Adipocyte (in vitro differentiated cells): ENCODE measurements around the gene SNRK.

Experiments used
- DNase-seq: peaks from one replicate; pipeline ENCODE4 v3.0.0-alpha.2; 2015; ENCODE audit warnings: low read depth
- H3K27me3 ChIP-seq: replicated peaks from 2 replicates; pipeline ENCODE4 v1.7.0; 2013; ENCODE audit warnings: mild to moderate bottlenecking, low read length, moderate library complexity; ENCODE audit not compliant: control insufficient read depth, insufficient read depth
- H3K36me3 ChIP-seq: 2 replicates; pipeline ENCODE4 v1.7.0; 2013; ENCODE audit warnings: low read length, mild to moderate bottlenecking, moderate library complexity; ENCODE audit not compliant: control insufficient read depth, insufficient read depth, severe bottlenecking
- H3K4me1 ChIP-seq: 2 replicates; pipeline ENCODE4 v1.7.0; 2013; ENCODE audit warnings: mild to moderate bottlenecking, low read length, moderate library complexity; ENCODE audit not compliant: control insufficient read depth, insufficient read depth
- H3K4me3 ChIP-seq: 2 replicates; pipeline ENCODE4 v1.7.0; 2013; ENCODE audit warnings: mild to moderate bottlenecking, low read length, moderate library complexity
- H3K9ac ChIP-seq: 2 replicates; pipeline ENCODE4 v1.7.0; 2013; ENCODE audit warnings: mild to moderate bottlenecking, low read length, moderate library complexity
- H3K9me3 ChIP-seq: 2 replicates; pipeline ENCODE4 v1.7.0; 2013; ENCODE audit warnings: mild to moderate bottlenecking, low read length, moderate library complexity; ENCODE audit not compliant: control insufficient read depth

The SNRK gene, protein sequence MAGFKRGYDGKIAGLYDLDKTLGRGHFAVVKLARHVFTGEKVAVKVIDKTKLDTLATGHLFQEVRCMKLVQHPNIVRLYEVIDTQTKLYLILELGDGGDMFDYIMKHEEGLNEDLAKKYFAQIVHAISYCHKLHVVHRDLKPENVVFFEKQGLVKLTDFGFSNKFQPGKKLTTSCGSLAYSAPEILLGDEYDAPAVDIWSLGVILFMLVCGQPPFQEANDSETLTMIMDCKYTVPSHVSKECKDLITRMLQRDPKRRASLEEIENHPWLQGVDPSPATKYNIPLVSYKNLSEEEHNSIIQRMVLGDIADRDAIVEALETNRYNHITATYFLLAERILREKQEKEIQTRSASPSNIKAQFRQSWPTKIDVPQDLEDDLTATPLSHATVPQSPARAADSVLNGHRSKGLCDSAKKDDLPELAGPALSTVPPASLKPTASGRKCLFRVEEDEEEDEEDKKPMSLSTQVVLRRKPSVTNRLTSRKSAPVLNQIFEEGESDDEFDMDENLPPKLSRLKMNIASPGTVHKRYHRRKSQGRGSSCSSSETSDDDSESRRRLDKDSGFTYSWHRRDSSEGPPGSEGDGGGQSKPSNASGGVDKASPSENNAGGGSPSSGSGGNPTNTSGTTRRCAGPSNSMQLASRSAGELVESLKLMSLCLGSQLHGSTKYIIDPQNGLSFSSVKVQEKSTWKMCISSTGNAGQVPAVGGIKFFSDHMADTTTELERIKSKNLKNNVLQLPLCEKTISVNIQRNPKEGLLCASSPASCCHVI

DNA sequence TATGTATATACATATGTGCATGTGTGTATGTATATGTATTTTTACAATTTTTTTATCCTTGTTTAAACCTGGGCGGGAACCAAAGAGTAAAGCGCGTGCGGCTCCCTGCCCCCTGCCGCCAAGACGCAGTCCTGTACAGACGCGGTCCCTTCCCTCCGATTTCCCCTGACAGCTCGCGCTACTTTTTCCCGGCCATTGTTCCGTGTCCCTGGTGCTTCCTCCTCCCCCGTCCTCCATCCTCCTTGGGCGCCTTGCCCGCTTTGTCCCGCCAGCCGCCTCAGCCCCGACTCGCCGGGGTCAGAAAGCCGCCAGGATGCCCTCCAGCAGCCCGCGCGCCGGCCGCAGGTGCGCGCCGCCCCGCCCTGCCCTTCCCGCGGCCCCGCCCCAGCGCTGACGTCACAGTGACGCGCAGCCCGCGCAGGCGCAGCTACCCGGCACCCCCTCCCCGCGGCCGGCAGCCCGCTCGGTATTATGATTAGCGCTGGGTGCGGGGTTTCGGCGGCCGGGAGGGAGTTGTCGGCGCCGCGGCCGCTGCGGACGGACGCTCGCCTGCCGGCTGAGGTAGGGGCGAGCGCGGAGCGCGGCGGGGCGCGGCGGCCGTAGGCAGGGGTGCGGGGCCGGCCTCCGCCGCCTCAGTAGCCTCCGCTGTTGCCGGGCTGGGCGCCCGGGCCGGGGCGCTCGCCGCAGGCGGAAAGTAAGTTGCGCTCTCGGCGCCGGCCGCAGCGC, at the start of gene SNRK:
SNRK (plus strand) TSS at position 426 of the 726 bp plus-strand sequence. CDS start 16,664 bp downstream, outside the sequence.
- no peaks in the 10 kb centered on the region for H3K27me3 ChIP-seq
- DNase-seq = peak; percentile 92
- H3K9me3 ChIP-seq = no peaks in the 10 kb centered on the region
- H3K4me3 ChIP-seq = peak within 1 kb of the TSS; percentile 96
- peaks cover 38% of the 10 kb centered on the region for H3K4me1 ChIP-seq
- H3K36me3 ChIP-seq = peaks cover 8% of the 10 kb centered on the region
- peak within 1 kb of the TSS; percentile 91 for H3K9ac ChIP-seq

DNA sequence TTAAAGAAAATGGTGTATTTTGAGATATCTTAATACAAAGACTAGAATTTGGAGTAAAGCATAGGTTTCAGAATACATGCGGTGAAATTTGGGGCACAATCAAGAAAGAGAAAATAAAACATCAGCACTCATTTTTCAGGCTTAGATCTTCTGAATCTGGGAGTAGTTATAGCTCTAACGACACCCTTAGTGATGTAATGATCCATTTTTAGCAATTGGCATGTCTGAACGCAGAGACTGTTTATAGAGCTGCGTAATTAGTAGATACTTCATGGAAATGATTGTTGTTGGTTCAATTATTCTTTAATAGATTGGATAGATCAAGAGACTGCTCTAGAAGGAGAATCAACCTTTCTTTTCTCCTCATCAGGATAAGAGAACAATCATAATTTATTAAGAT, 47.5 kb upstream of the SNRK start:
- no peak for DNase-seq
- Histone ChIP-seq H3K36me3 (no peaks in the 10 kb centered on the region), H3K4me1 (no peaks in the 10 kb centered on the region), H3K27me3 (no peaks in the 10 kb centered on the region), H3K4me3 (no peak overlapping the region), H3K9me3 (peaks cover 7% of the 10 kb centered on the region), H3K9ac (no peak overlapping the region)

DNA sequence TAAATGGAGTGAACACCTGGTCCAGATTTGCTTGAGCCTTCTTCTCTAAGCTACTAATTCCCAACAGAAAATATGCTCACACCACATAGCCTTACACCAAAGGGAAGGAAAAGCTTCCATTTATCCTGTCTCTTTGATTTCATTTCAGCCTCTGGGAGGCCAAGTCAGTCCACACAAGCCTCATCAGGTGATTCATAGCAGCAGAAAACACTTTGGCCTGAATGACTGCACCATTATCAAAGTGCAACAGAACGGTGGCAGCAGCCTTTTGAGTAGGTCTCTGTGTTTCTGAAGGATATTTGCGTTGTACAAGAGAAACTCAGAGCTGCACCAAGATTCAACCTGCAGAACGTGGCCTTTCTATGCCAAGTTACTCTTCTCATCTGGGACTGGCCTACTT, 46.6 kb upstream of the SNRK start:
- peaks cover 7% of the 10 kb centered on the region for H3K9me3 ChIP-seq
- peaks cover 2% of the 10 kb centered on the region for H3K27me3 ChIP-seq
- H3K36me3 ChIP-seq = no peaks in the 10 kb centered on the region
- H3K9ac ChIP-seq = no peak overlapping the region
- no peak overlapping the region for H3K4me3 ChIP-seq
- no peaks in the 10 kb centered on the region for H3K4me1 ChIP-seq
- no peak for DNase-seq

DNA sequence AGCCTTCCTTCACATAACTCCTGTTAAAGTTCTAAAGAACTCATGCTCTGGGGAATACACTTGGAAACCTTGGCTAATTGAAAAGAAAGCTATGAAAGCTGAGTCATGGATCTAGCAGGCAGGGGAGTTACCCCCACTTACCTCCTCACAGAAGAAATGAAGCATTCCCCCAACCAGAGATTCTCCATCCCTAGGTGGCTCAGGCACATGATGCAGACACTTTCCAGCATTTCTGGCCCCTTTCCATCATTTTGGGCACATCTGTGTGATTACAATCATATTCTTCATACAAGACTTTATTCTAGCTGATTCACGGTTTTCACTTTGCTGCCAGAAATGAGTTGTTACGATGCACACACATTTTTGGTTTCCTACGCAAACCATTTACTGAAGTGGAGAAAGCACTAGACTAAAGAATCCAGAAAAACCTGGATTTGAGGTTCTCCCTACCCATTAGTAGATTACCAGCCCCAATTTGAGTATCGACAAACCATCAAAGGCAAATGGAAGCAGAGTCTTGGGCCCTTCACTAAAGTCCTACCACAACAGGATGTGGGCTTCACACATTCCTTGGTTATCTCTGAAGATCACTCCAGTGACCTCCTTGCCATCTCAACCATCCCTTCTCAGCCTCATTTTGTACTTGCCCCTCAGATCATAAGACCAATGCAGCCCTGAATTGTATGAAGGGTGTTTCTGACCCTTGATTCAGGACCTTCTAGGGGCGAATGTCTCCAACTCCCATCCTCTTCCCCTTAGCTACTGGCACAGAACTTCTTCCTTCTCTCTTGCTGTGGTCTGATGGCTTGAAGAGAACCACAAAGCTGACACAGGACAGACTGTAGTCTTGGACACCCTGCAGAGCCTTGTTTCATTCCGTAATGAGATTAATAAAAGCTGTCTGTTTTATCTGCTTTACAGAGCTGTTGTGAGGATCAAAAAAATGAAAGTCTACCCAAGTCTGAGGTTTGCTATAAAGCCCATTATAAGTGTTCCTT, 42.5 kb upstream of the SNRK start:
- peaks cover 7% of the 10 kb centered on the region for H3K9me3 ChIP-seq
- no peak for DNase-seq
- H3K9ac ChIP-seq = no peak overlapping the region
- no peaks in the 10 kb centered on the region for H3K36me3 ChIP-seq
- H3K4me1 ChIP-seq = no peaks in the 10 kb centered on the region
- H3K27me3 ChIP-seq = peaks cover 29% of the 10 kb centered on the region
- no peak overlapping the region for H3K4me3 ChIP-seq

DNA sequence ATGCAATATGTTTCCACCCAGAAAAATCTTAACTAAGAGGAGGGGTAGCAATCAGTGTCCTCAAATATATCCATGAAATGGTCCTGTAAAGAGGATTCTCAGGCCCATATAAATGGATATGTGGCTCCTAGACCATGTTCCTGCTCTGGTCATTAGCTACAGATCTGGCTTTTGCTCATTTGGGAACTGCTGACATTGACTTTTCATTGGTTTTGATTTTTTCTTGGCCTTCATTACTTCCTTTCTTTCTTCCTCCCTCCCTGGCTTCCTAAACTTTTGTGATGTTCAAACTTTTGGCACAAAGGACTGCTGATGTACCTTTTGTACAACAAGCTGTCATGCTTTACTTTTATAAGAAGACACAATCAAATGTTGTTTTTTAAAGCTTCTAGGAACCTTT, 41.6 kb upstream of the SNRK start:
- Histone ChIP-seq H3K27me3 (peaks cover 29% of the 10 kb centered on the region), H3K4me3 (no peak overlapping the region), H3K4me1 (no peaks in the 10 kb centered on the region), H3K9ac (no peak overlapping the region), H3K9me3 (peaks cover 7% of the 10 kb centered on the region), H3K36me3 (no peaks in the 10 kb centered on the region)
- no peak for DNase-seq

DNA sequence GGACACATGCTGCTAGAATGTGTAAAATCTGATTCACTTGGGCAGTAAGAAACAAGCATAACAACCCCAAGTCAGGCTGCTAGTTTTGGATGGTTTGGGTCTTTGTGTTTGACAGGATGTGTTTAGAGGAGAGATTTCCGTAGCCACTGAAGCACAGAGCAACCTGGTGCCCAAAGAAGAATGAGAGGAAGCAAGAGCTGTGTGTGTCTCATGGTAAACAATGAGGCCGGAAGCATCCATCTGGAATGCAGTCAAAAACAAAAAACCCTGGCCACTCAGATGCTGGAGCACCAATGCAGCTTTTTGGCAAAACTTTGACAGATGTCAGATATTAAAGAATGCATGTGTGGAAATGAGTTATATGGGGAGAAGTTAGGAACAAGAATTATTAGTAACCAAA, 39.4 kb upstream of the SNRK start:
- no peak for DNase-seq
- H3K9me3 ChIP-seq = peaks cover 7% of the 10 kb centered on the region
- peaks cover 38% of the 10 kb centered on the region for H3K27me3 ChIP-seq
- no peak overlapping the region for H3K9ac ChIP-seq
- no peak overlapping the region for H3K4me3 ChIP-seq
- no peaks in the 10 kb centered on the region for H3K4me1 ChIP-seq
- H3K36me3 ChIP-seq = no peaks in the 10 kb centered on the region

DNA sequence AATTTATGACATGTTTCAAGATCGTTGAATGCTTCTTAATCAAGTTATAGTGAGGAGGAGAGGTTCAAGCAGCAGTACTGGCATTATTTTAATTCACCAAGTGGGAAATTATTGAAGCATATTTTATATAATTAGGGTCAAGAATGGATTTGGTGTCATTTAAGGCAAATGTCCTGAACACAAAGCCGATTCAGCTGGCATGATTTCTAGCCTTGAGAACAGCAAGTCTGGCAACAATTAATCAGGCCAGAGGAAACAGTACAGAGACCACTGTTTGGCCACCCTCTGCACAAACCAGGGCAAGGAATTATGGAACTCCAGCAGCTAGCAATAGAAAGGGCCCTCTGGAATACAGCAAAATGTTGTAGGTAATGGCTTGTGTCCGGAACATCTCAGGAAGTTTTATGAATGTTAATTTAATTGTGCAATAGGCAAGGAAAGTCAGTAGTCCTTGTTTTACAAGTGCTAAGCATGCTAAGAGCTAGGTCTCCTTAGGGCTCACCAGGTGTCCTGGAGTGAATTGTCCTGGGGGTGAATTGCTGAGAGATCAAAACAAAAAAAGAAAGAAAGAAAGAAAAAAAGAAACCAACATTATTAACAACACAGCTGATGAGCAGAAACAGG, 38.7 kb upstream of the SNRK start:
- Histone ChIP-seq H3K4me3 (no peak overlapping the region), H3K9me3 (peaks cover 2% of the 10 kb centered on the region), H3K36me3 (no peaks in the 10 kb centered on the region), H3K9ac (no peak overlapping the region), H3K4me1 (no peaks in the 10 kb centered on the region), H3K27me3 (peaks cover 44% of the 10 kb centered on the region)
- DNase-seq = no peak

DNA sequence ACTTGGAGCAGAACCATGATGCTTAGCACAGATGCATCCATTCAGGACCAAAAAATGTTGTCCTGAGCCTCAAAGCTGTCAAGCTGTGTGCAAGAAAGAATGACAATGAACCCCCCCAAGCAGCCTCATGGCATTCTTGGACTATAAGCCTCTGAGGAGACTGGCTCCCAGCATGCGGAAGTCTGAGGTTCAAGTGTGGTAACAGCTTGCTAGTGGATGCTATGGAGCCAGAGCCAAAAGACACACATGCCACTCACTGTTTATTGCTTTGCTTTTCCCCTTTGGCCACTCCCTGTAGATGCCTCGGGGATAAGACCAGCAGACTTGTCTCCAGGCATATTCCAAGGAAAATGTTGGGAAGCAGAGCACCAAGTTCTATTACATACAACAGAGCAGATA, 38.2 kb upstream of the SNRK start:
- peaks cover 44% of the 10 kb centered on the region for H3K27me3 ChIP-seq
- no peaks in the 10 kb centered on the region for H3K36me3 ChIP-seq
- DNase-seq = peak; percentile 11
- no peak overlapping the region for H3K9ac ChIP-seq
- no peaks in the 10 kb centered on the region for H3K9me3 ChIP-seq
- H3K4me1 ChIP-seq = no peaks in the 10 kb centered on the region
- no peak overlapping the region for H3K4me3 ChIP-seq

DNA sequence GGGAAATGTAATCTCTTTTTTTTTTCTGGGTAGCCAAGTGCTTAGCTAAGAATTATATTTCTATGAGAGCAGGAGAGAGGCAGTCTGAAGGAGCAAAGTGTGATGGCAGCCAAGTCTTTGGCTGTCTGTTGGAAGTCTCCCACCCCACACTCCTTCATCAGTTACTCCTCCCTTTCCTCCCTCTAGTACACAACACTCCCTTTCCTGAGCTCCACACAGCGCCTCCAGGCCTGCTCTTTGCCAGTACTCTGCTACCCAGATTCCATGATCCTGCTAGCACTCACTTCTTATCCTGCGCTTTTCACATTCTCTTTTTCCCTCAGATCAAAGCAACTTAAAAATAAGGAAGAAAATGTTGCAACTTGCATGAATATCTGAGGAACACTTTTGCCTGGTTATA, 37.4 kb upstream of the SNRK start:
- Histone ChIP-seq H3K4me3 (no peak overlapping the region), H3K9ac (no peak overlapping the region), H3K36me3 (no peaks in the 10 kb centered on the region), H3K27me3 (peaks cover 44% of the 10 kb centered on the region), H3K4me1 (no peaks in the 10 kb centered on the region), H3K9me3 (no peaks in the 10 kb centered on the region)
- DNase-seq = no peak

DNA sequence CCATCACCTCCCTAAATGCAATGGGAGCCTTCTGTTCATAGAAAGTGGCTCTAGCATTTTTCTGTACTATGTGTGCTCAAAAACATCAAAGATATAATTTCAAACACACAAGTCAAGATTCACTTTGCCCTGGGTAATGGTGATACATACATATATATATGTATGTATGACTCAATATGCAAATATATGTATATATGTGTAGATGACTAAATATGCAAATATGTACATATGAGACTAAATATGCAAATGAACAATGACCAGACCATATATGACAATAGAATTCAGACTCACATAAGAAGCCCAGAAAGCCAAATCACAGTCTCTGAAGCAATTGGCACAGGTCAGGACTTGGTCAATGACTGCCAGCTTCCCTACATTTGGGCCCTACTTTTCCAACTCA, 36.9 kb upstream of the SNRK start:
- no peaks in the 10 kb centered on the region for H3K36me3 ChIP-seq
- peaks cover 44% of the 10 kb centered on the region for H3K27me3 ChIP-seq
- no peak for DNase-seq
- no peaks in the 10 kb centered on the region for H3K4me1 ChIP-seq
- H3K9ac ChIP-seq = no peak overlapping the region
- no peak overlapping the region for H3K4me3 ChIP-seq
- no peaks in the 10 kb centered on the region for H3K9me3 ChIP-seq
